Body of pancreas (tissue), 4 donors: ENCODE measurements around the gene PRRX1. TPM values are rescaled to one million over a fixed set of nuclear protein-coding genes. Genes with fewer than 3 reads are reported as not detected.
A peak's percentile ranks its signal among the peaks of the same experiment; 100 is the strongest.

Experiments
- ATAC-seq: fragments of 150-250 bp; one replicate; pipeline ENCODE4 v1.9.1; 2016
- DNase-seq, 4 donors: peaks; one replicate each; pipeline ENCODE4 v3.0.0-alpha.2; 2019
- H3K27ac ChIP-seq, 4 donors: fragments of 200-600 bp; sonication (generic); 1 replicate in 3 of 4; 2 replicates in 1 of 4; pipeline versions ENCODE4 v1.5.1 to v1.6.1; 2016 to 2019; ENCODE audit warnings: mild to moderate bottlenecking in 1 of 4, mixed read lengths in 1 of 4, moderate library complexity in 1 of 4
- H3K27me3 ChIP-seq, 2 donors: fragments of 200-600 bp; sonication (generic); one replicate each; pipeline ENCODE4 v1.6.0; 2016; ENCODE audit warnings: mild to moderate bottlenecking in 1 of 2
- H3K36me3 ChIP-seq, 2 donors: fragments of 200-600 bp; sonication (generic); replicated peaks in 1 of 2; 2 replicates each; pipeline ENCODE4 v1.5.1; 2016; ENCODE audit warnings: low read depth in 2 of 2; ENCODE audit not compliant: insufficient read depth in 1 of 2
- H3K4me1 ChIP-seq: fragments of 200-600 bp; sonication (generic); one replicate; pipeline ENCODE4 v1.6.0; 2016
- H3K4me3 ChIP-seq, 2 donors: fragments of 200-600 bp; sonication (generic); 1 replicate in 1 of 2; 2 replicates in 1 of 2; pipeline ENCODE4 v1.5.1; 2016 to 2019
- H3K9me3 ChIP-seq, 3 donors: fragments of 200-600 bp; sonication (generic); 1 replicate in 2 of 3; 2 replicates in 1 of 3; pipeline ENCODE4 v1.5.1; 2016
- CTCF ChIP-seq, 7 experiments: fragments of 450-650 bp in 4 of 7; fragments of 200-600 bp in 3 of 7; sonication (generic) in 3 of 7; IDR thresholded peaks; one replicate each; pipeline ENCODE4 v1.5.1; 2016 to 2019; ENCODE audit warnings: antibody characterized with exemption in 7 of 7
- POLR2A ChIP-seq, 3 donors: fragments of 450-650 bp; IDR thresholded peaks; one replicate each; pipeline ENCODE4 v1.6.1; 2016; ENCODE audit warnings: antibody characterized with exemption in 3 of 3, mild to moderate bottlenecking in 2 of 3
- WGBS, 2 donors: methylation state at CpG; one replicate each; pipeline ENCODE4 v1.1.5; 2017; 5-methylcytosine and 5-hydroxymethylcytosine counted together
- intact Hi-C: fragments of 100-400 bp; cut with DNase I; formaldehyde crosslinking; loops from one replicate; pipeline ENCODE4 v1.15.1; 2023
- total RNA-seq, 2 donors: library from RNA; depleted of rRNA; stranded (reverse); fragments of >200 nt; gene quantifications; one replicate each; pipeline ENCODE4 v1.1.0, GENCODE V29; 2016

The PRRX1 gene
- total RNA-seq, 2 donors from 2014 or later = 5.3 to 8.0 TPM

DNA sequence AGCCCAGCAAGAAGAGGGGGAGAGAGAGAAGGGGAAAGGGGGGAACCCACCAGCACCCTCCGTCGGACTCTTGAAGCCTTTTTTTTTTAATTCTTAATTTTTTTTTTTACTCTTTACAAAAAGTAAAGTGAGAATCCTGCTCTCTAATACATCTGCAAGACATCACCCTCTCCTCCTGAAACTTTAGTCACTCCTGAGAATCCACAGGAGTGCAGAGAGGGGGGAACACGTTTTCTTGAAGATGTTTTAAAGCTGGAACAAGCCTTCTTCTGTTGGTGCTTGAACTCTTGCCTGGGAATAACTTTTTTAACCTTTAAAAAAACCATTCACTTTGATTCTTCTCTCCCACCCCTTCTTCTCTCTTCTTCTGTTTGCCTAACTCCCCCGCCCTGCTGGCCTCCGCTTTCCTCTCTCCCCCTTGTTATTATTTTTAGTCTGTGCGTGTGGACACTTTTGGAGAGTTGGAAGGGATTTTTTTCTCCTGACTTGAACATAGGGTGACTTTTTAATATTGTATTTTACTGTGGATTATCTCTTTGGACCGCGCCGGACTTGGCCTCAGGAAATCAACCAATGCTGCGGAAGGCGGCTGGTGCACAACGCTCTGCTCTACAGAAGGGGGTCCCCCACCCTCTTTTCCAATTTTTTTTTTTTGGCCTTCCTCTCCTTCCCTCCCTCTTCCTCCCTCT is 383 bp upstream of the PRRX1 start:
- H3K27me3 ChIP-seq = peaks cover 0 to 35% of the 10 kb centered on the region in 2 donors
- H3K27ac ChIP-seq = no peak overlapping the region
- TF ChIP-seq CTCF (IDR thresholded peaks at IDR 0.05) = no peak
- no peak for TF ChIP-seq POLR2A (IDR thresholded peaks at IDR 0.05)

DNA sequence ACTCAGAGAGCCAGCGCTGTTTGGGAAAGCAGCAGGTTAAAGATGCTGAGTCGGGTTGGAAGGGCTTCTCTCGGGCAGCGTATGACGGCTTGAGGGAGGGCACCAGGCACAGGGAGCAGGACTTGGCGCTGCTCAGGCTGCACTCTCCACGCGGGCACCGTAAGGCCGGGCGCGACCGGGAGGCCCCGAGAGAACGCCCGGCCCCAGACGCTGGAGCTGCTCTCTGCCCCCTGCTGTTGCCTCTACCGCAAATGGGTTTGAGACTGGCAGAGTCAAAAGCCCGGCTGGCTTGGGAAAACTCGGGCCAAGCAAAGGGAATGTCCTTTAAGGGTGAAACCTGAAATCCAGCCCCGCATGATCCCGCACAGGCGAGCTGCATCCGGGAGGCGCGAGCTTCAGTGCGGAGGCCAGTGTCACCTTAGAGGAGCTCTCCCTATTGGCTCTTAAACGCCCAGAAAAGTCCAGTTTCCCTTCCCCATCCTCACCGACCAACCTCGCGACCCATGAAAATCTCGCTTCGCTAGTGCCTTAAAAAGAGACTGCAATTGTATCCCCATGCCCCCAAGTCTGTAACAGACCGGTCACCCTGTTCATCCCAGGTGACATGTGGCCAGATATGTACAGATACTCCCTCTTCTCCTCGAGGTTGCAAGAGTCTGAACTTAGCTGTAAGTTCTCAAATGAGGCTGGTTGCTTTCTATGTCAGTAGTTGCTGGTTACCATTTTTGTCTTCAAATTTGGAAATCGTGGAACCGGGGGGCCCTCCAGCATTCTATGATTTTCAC is 1.1 kb downstream of the PRRX1 start:
- H3K4me1 ChIP-seq = peaks cover 36% of the 10 kb centered on the region
- H3K9me3 ChIP-seq = no peaks in the 10 kb centered on the region
- intact Hi-C loops = no loop called here
- peak overlapping the region in 2 of 4 donors; percentile 18 to 26 for H3K27ac ChIP-seq
- peak; percentile 63 for ATAC-seq
- H3K36me3 ChIP-seq = no peaks in the 10 kb centered on the region
- H3K27me3 ChIP-seq = peaks cover 0 to 43% of the 10 kb centered on the region in 2 donors
- peak overlapping the region; percentile 16 to 36 for H3K4me3 ChIP-seq
- TF ChIP-seq CTCF (IDR thresholded peaks at IDR 0.05) (peak in 2 of 7 experiments; percentile 5 to 7), POLR2A (IDR thresholded peaks at IDR 0.05) (no peak)
- 4 to 12% methylated on average over 36 to 37 of the region's 37 CpGs for WGBS, 2 donors
- peak in 3 of 4 donors; percentile 19 to 47 (median 29) for DNase-seq

More for the DNA sequence above, 383 bp upstream of the PRRX1 start:
- no peak for ATAC-seq
- intact Hi-C loops = no loop called here
- Histone ChIP-seq H3K4me3 (no peak overlapping the region), H3K4me1 (peaks cover 36% of the 10 kb centered on the region), H3K36me3 (no peaks in the 10 kb centered on the region), H3K9me3 (no peaks in the 10 kb centered on the region)
- DNase-seq = no peak
- 5 to 7% methylated on average over 12 of the region's 12 CpGs for WGBS, 2 donors

DNA sequence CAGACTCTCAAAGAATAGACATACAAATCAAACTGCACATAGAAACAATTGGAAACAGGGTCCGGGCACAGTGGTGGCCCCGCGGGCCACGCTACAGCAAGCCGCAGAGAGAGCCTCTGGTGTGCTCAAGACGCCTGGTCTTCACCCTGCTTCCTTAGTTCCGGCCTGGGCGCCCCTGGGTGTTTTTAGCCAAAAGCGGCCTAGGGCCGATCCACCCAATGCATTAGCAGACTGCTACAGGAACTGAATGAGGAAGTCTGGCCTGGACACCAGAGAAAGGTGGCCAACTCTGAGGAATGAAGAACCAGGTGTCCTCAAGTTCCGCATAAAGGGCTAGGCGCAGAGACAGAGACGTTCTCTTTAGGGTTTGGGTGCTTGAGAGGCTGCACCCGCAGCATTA is 1.7 kb downstream of the PRRX1 start:
- DNase-seq (no peak), ATAC-seq (no peak)
- H3K4me1 ChIP-seq = peaks cover 36% of the 10 kb centered on the region
- H3K36me3 ChIP-seq = no peaks in the 10 kb centered on the region
- H3K4me3 ChIP-seq = no peak overlapping the region
- H3K27me3 ChIP-seq = peaks cover 0 to 45% of the 10 kb centered on the region in 2 donors
- 36 to 43% methylated on average over 14 of the region's 14 CpGs for WGBS, 2 donors
- no peaks in the 10 kb centered on the region for H3K9me3 ChIP-seq
- intact Hi-C loops = no loop called here
- TF ChIP-seq CTCF (IDR thresholded peaks at IDR 0.05) = no peak
- no peak for TF ChIP-seq POLR2A (IDR thresholded peaks at IDR 0.05)
- no peak overlapping the region for H3K27ac ChIP-seq

GRCh38 chr1:170666541-170667254 is 2.8 kb downstream of the PRRX1 start:
- Histone ChIP-seq H3K27ac (no peak overlapping the region), H3K4me3 (no peak overlapping the region), H3K27me3 (peaks cover 0 to 47% of the 10 kb centered on the region in 2 donors), H3K9me3 (no peaks in the 10 kb centered on the region), H3K36me3 (no peaks in the 10 kb centered on the region), H3K4me1 (peaks cover 28% of the 10 kb centered on the region)
- 13 to 29% methylated on average over 21 to 31 of the region's 32 CpGs for WGBS, 2 donors
- DNase-seq (no peak), ATAC-seq (no peak)
- intact Hi-C loops = no loop called here
- TF ChIP-seq CTCF (IDR thresholded peaks at IDR 0.05) (no peak), POLR2A (IDR thresholded peaks at IDR 0.05) (no peak)
